Occipital lobe (tissue), 2 donors: ENCODE results near the gene CNGB1. TPM values are rescaled to one million over a fixed set of nuclear protein-coding genes. Genes with fewer than 3 reads are reported as not detected.

Source experiments
- DNase-seq: peaks from one replicate; lab custom pipeline; 2025; lab: John Stamatoyannopoulos, UW
- total RNA-seq: library from RNA; depleted of rRNA; stranded (reverse); fragments of >200 nt; gene quantifications from one replicate; pipeline ENCODE4 v1.2.3, GENCODE V29; 2014

CNGB1 gene
- total RNA-seq, 1 donor from 2014 or later: not detected

DNA sequence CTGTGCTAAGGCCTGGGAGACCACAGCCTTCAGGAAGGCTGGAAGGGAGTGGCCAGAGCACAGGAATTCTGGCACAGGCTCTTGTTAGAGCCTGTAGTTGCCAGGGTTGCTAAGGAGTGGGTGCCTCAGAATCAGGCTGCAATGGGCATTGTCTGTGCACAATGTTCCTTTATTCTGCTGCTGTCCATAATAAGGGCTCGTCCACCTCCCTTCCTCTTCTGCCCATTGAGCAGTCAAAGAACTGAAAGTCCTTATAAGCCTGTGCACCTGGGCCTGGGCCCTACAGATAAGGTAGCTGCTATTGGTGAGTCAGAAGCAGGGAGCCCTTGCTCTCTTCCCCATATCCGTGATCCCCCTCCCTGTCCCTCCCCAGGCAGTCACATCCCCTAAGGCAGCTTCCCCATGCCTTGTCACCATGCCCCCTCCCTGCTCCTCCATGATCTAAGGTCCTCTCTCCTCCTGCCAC, 5.4 kb upstream of the CNGB1 start:
- DNase-seq: peak; percentile 53

DNA sequence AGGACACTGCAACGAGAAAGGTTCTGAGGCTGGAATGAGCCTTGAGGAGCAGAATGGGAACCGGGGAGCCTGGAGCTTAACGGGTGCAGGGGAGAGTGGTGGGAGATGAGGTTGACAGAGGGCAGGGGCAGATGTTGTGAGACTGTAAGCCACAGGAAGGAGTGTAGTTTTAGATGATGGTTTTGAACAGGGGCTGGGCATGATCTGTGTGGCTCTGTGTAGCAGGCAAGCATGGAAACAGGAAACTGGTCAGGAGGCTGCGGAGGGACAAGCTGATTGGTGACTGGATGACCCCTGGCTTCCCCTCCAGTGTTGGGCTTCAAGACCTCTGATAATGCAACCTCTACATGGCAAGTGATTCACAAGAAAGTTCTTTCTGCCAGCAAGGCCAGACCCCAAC, 1.4 kb upstream of the CNGB1 start:
- DNase-seq: no peak

DNA sequence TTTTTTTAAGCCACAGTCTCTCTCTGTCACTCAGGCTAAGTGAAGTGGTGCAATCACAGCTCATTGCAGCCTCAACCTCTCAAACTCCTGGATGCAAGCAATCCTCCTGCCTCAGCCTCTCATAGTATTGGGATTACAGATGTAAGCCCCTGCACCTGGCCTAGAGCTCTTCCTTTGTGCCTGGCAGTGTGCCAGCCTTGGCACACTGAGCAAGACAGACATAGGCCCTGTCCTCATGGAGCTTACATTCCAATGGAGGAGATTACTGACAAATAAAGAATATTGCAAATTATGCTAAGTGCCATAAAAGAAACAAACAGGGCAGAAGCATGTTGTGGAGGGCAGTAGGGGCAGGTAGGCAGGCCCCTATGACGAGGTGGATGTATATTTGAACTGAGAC, 920 bp upstream of the CNGB1 start:
- no peak for DNase-seq

DNA sequence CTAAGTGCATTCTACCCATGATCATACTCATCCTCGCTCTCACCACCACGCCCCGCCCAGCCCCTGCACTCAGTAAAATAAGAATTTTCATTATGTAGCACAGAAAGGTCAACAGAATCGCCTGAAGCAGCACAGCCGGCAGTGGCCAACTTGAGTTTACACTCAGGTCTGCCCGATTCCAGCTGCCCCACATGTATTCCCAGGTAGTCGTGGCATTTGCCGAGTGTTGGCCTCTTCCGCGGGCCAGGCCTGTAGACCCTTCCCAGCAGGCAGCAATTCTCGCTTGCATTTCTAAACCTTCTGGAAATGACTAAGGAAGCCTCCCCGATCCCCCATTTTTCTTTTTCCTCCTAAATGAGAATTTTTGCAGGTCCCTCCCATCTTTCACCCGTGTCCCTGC, 609 bp downstream of the CNGB1 start:
- no peak for DNase-seq

DNA sequence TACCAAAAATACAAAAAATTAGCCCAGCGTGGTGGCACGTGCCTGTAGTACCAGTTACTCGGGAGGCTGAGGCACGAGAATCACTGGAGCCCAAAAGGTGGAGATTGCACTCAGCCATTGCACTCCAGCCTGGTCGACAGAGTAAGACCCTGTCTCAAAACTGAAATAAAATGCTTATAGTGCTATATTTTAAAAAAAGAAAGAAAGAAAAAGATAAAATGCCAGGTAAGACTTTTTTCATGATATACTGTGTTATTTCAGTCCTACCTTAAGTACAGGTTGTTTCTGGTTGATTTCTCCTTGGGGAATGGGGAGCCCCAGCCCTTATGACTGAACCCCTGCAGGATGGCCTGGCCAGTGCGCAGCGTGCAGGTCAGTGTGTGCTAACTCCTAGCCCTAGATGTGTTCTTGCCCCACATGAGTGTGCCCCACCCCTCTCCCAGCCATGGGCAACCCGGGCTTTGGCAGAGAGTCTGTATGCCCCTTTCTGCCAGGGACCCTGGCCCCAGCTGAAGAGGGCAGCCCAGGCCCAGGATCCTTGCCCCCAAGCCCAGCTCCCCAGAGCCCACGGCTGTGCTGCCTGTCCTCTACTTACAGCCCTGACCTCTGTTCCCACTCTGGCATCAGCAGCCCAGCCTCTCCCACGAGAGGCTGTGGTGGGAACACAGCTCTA, 1.3 kb downstream of the CNGB1 start:
- no peak for DNase-seq

DNA sequence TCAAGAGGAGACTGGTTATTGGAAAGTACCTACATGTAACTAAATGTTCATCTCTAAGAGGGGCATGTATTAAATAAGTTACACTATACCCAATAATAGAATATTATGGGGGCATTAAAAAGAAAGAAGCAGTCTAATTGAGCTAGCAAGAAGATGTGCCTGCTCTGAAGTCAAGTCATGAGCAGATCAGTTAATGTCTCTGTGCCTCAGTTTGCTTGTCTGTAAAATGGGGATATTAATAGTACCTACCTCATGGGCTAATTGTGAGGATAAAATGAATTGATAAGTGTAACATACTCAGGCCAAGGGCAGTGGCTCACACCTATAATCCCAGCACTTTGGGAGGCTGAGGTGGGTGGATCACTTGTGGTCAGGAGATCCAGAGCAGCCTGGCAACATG, 3.0 kb downstream of the CNGB1 start:
- DNase-seq: no peak

DNA sequence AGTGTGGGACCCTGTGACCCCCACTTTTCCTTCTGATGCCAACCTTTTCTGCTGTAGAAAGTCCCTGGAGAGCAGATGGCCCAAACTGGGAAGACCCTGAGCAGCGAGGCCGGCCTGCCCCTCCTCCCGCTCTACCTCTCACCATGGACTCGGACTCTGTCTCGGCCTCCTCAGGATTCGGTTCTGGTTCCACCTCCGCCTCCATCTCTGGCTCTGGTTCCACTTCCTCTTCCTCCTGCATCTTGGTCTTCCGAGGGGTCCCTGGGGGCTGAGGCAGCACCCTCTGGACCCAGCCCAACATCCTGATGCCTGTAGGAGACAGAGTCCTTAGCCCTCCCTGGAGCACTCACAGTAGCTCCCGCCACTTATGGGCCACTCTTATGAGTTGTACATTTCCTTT, 3.9 kb downstream of the CNGB1 start:
- DNase-seq: no peak

DNA sequence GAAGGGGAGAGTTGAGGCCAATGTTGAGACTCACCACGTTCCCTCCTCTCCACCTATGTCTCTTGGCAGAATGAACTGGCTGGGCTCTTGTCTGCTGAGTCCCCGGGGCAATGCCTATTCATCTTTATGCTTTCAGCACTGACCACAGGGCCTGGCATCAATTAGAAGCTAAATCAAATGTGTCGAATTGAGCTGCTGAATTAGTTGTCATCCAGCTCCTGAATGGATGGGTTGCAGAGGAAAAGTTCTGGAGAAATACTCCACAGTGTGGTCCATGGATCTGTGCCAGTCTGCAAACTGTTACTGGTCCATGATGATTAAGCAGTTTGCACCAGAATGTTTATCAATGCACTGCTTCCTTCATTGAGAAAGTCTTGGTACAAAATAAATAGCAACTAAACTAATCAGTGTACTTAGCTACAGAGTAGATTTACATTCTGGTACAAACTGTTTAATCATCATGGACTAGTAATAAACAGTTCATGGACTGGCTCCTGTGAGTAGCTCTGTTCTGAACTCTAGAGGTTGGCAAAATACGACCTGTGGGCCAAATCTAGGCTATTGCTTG, 4.6 kb downstream of the CNGB1 start:
- no peak for DNase-seq

DNA sequence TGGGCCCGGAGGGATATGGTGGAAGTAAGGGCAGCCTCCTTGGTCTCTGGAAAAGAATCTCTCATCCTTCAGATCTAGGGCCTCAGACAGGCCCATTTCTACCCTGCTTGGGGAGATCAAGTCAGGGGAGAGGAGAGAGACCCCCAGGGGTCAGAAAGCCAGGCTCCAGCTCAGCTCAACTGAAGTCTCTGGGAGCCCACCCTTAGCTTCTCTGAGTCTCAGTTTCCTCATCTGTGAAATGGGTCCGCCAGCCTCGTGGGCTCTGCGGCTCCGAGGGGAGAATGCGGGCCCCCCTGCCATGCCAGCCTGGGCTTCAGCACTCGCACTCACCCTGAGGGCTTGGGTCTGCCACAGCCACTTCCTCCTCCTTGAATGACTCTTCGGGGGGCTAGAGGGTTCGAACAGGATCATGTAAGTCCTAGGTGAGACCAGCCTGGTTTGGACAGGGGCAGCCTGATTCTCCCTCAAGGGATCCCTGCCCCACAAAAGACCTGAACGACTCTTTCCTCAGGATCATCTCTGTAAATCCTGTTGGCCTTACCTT, 6.7 kb downstream of the CNGB1 start:
- DNase-seq: no peak

DNA sequence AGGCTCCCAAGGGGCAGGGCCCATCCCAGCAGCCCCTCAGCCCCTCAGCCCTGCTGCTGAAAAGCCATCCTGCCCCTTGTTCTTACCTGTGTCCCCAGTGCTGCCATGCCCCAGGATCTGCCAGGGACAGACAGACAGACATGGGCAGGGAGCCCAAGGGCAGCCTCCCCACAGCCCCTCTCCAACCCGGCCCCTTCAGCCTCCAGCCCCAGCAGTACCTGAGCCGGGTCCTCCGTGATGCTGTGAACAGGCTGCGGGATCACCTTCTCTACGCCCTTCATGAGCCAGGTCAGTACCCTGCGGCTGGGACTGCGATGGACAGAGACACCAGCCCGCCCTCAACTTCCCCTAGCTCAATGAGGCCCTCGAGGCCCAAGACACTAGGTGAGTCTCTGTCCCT, 8.2 kb downstream of the CNGB1 start:
- DNase-seq: no peak

DNA sequence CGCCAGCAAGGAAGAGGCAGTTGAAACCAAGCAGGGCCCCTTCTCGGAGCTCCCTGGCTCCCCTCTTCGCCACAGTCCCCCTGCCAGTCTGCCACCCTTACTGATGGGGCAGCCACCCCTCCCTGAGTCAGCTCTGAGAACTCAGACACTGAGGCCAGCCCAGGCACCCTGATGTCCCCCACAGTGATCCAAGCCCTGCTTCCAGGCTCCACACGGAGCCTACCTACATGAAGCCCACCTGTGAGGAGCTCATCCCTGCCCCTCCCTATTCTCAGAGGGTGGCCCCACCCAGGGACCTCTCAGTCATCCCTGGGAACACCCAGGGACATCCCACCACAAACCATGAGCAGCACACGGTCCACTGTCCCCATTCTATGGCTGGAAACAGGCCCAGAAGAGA, 8.9 kb downstream of the CNGB1 start:
- DNase-seq: no peak

DNA sequence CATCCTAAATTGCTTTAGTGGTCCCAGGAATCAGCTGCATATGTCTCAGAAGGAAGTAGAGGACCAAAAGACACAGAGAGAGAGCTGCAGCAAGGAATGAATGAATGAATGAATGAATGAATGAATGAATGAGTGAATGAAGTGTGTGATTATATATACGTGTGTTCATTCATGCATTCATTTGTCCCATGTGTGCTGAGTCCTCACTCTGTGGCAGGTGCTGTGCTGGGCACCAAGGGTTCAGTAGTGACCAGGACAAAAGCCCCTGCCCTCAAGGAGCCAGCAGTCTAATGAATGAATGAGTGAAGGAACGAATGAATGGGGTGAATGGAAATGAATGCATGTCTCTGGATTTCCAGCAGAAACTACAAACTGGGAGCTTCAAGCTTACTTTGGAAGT, 9.4 kb downstream of the CNGB1 start:
- no peak for DNase-seq

DNA sequence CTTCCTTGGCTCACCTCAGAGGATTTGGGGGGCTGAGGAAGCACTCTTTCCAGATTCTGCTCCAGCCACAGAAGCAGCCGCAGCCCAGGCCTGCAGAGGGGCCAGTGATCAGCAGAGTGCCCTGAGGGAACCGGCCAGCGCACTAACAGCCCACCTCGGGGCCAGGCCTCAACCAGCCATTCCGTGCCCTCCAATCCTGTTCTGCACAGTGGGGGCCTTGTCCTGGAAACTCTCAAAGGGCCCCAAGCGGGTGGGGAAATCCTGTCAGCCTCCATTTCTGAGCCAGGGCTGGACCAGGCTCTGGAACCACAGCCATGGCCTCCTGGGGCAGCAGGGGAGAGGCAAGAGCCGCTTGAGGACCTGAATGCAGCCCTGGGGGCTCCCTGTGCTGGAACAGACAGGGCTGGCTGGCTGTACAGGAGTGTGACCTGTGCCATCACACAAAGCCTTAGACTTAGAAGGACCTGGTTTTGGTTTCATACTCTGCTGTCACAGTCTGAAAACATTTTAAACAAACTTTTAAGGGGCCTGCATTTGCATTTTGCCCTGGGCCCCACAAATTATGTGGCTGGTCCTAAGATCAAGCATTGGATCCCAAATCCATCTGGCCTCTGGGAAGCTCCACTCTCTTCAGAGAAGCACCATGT, 10.0 kb downstream of the CNGB1 start:
- no peak for DNase-seq

DNA sequence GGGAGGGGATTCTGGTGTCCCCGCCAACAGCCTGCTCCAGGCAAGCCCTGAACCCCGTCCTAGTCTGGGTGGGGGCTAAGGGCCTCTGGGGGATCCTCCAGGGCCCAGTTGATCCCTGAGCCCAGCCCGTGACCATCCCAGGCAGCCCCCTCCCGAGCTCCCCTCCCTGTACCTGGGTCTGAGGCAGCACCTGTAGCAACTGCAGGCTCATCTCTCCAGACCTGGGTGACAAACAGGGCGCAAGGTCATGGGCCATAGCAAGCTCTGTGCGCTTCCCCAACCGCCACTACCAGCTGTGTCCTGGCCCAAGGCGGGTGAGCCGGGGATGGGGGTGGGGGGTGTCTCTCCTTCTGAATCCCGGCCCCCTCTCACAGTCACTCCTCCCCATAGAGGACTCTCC, 10.6 kb downstream of the CNGB1 start:
- no peak for DNase-seq

DNA sequence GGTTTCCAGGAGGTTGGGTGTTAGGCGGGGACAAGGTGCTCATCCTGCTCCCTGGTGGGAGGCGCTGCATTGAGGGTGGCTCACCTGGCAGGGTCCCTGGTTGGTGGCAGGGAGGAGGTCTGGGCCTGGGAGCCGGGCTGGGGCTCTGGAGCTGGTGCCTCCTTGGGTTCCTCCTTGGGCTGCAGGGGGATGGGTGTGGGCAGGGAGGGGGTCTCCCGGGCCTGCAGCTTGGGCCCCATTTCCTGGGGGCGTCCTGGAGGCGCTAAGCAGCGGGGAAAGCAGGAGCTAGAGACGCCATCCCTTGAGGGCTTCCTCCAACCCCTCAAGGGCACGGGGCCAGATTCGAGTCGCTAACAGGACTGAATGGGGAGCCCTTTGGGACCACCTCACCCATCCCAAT, 11.1 kb downstream of the CNGB1 start:
- DNase-seq: no peak

DNA sequence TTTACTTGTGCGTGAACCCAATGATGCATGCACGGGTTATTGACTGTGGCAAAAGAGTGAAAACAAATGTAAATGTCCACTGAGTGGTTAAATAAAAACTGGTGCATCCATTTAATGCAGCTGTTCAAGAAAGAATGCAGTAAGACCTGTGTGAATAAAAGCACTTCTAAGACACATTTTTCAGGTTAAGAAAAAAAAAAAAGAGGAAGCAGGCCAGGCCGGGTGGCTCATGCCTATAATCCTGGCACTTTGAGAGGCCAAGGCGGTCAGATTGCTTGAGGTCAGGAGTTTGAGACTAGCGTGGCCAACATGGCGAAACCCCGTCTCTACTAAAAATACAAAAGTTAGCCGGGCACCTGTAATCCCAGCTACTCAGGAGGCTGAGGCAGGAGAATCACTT, 11.8 kb downstream of the CNGB1 start:
- no peak for DNase-seq

DNA sequence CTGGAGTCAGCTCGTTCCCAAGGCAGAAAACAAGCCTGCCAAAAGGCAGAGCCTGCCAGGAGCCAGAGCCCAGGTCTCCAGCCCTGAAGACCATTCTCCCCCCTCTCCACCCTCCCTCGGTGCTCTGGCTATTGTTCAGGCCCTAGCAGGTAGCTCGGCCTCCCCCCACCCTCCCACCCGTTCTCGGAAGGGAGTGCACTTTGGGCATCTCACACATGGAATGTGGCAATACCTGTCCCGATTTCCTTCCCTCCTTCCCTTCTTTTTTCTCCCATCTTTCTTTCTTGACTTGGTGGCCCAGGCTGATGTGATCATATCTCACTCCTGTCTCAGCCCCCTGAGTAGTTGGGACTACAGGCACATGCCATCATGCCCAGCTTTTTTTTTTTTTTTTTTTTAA, 12.4 kb downstream of the CNGB1 start:
- DNase-seq: no peak

DNA sequence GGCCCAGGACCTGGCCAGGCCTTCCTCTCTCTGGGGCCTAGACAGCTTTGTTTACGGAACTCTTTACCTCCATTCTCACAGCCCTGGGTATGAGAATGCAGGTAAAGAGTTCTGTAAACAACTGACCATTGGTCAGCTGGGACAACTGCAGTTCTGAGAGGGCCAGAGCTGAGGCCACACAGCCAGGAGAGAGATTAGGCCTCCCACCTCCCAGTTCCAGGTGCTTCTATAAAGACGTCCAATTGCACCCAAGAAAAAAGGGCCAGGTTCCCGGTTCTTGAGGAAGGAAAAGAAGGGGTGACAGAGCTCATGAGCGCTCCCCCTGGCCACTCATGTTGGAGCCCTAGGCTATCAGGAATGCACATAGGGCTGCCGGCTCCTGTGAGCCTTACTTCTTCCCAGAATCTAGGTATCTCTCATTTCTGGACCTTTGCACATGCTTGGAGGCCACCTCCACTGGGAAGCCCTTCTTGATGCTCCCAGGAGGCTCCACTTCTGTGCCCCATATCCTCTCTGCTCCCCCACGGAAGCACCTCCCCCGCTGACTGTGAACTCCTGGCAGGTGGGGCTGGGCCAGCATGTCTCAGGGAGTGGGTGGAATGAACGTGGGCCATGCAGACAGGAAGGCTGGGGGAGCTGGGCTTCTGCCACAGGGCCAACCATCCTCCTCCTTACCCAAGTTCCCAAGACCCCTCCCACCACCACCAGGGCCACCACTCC, 13.1 kb downstream of the CNGB1 start:
- no peak for DNase-seq

DNA sequence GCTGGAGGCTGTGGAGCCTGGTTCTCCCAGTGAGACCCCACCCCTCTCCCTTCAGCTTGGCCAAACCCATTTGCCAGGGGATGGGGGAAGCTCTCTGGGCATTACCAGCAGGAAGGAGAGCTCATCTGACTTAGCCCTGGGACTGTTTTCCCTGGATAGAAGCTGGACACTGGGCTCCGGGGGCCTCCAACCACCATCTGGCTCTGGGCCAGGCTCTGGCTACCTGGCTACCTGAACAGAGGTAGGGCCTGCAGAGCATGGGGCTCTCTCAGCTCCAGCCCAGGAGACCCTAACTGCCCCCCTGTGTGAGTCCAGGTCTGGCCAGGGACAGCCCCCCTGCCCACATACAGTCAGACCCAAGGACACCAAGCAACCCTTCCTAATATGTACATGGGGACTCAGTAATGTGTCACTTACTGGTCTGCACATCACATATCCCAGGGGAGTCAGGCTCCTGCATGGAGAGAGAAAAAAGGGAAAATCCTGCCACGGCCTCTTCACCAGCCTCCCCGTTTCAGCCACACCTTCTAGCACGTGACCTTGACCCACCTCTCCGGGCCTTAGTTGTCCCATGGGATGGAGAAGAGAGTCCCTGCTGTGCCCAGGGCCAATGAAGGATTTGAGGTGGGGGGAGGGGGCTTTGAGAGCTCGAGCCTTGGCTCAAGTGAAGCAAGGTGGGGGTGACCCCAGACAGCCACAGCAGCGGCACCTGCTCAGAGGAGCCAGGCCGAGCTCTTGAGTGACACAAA, 13.8 kb downstream of the CNGB1 start:
- DNase-seq: no peak

DNA sequence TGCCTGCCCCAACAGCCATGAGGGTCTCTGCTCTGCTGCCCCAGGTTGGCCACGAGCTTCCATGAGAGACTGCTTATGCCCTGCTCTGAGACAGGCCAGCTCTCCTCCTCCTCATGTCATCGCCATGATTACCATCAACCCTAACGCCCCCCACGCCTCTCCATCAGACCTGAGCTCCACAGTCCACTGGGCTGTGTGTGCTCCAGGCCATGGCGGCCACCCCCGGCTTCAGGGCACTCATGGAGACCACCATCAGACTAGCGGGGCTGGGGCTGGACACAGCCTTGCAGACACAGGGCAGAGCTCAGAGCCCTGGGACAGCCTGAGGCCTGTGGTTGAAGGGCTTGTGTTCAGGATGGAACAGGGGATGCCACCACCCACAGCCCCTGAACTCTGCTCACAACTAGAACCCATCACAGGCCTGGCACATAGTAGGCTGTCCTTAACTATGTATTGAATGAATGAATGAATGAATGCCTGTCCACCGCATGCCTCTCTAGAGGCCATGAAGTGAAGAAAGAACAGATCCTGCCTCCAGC, 14.6 kb downstream of the CNGB1 start:
- no peak for DNase-seq

DNA sequence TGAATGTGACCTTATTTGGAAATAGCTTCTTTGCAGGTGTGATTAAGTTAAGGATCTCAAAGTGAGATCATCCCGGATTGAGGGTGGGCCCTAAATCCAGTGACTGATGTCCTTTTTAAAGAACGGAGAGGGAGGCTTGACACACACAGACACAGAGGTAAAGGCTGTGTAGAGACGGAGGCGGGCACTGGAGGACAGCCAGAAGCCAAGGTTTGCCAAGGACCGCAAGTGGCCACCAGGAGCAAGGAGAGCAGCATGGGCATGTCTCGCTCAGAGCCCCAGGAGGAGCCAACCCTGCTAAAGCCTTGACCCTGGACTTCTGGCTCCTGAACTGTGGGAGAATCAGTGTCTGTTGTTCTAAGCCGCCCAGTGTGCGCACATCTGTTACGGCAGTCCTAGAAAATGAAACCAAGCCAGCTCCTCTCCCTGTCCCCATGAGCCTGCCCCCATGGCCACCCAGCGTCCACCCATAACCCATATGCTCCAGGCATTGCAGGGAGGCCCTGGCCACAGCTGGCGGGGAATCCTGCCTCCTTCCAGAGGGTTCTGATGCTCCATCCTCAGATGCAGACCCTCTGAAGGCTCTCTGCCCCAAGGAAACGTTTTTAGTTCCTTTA, 15.2 kb downstream of the CNGB1 start:
- DNase-seq: no peak
